Thymus (tissue), 11 donors: ENCODE measurements around the gene CCR4. TPM values are rescaled to one million over a fixed set of nuclear protein-coding genes. Genes with fewer than 3 reads are reported as not detected.
"Not testable (repeated sequence)": the region's sequence is repeated elsewhere in the genome, so short reads cannot be mapped to it uniquely, and the experiment has no call there.

Experiments used
- DNase-seq, 9 donors: peaks; one replicate each; pipeline ENCODE4 v3.0.0-alpha.2; 2013; ENCODE audit warnings: low spot score in 9 of 9, low read depth in 6 of 9, missing footprints in 1 of 9
- H3K27ac ChIP-seq, 2 donors: one replicate each; pipeline ENCODE4 v1.5.1; 2013; ENCODE audit warnings: control low read depth in 1 of 2, low read depth in 1 of 2, low read length in 1 of 2, mild to moderate bottlenecking in 1 of 2, moderate library complexity in 1 of 2
- H3K27me3 ChIP-seq, 2 donors: one replicate each; pipeline ENCODE4 v1.5.1; 2013; ENCODE audit warnings: low read length in 1 of 2; ENCODE audit not compliant: control insufficient read depth in 2 of 2, insufficient read depth in 1 of 2
- H3K36me3 ChIP-seq, 2 donors: one replicate each; pipeline ENCODE4 v1.5.1; 2013; ENCODE audit warnings: low read length in 1 of 2, mild to moderate bottlenecking in 1 of 2, moderate library complexity in 1 of 2; ENCODE audit not compliant: control insufficient read depth in 2 of 2, insufficient read depth in 2 of 2
- H3K4me1 ChIP-seq, 2 donors: one replicate each; pipeline ENCODE4 v1.5.1; 2013; ENCODE audit warnings: low read length in 2 of 2; ENCODE audit not compliant: control insufficient read depth in 2 of 2, insufficient read depth in 2 of 2
- H3K4me3 ChIP-seq, 2 donors: one replicate each; pipeline ENCODE4 v1.5.1; 2013; ENCODE audit warnings: low read length in 2 of 2, control low read depth in 1 of 2, mild to moderate bottlenecking in 1 of 2
- H3K9me3 ChIP-seq, 2 donors: one replicate each; pipeline ENCODE4 v1.5.1; 2013; ENCODE audit warnings: low read length in 1 of 2, mild to moderate bottlenecking in 1 of 2; ENCODE audit not compliant: control insufficient read depth in 2 of 2, insufficient read depth in 1 of 2
- WGBS: extraction: QIAGEN DNeasy Blood & Tissue Kit; methylation state at CpG from one replicate; pipeline ENCODE4 v1.1.7; 2013; 5-methylcytosine and 5-hydroxymethylcytosine counted together
- polyA plus RNA-seq: library from polyadenylated mRNA; stranded (reverse); fragments of 200-250 nt; gene quantifications from one replicate; pipeline ENCODE4 v1.2.3, GENCODE V29; 2013
- total RNA-seq: library from RNA; stranded (reverse); fragments of 120-200 nt; gene quantifications from one replicate; pipeline ENCODE4 v1.2.4, GENCODE V29; 2013
- donor health status: healthy.

CCR4 gene
- total and polyA plus RNA-seq, 2 donors, result 27.9 to 32.8 TPM

DNA sequence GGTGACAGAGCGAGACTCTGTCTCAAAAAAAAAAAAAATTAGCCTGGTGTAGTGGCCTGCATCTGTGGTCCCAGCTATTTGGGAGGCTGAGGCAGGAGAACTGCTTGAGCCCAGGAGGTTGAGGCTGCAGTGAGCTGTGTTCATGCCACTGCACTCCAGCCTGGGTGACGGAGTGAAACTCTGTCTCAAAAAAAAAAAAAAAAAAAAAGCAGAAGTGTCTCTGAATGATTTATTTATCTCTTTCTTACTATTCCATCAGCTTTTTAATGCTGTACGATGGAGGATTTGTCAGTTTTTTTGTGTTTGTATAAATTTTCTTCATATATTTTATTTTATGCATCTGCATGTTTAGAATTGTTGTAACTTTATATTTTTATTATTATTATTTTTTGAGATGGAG is 33.5 kb downstream of the CCR4 start:
- not testable (repeated sequence) for H3K27me3 ChIP-seq, H3K36me3 ChIP-seq, DNase-seq, H3K9me3 ChIP-seq, H3K4me3 ChIP-seq, H3K27ac ChIP-seq, H3K4me1 ChIP-seq
- WGBS, result 77% methylated on average over 3 of the region's 3 CpGs

DNA sequence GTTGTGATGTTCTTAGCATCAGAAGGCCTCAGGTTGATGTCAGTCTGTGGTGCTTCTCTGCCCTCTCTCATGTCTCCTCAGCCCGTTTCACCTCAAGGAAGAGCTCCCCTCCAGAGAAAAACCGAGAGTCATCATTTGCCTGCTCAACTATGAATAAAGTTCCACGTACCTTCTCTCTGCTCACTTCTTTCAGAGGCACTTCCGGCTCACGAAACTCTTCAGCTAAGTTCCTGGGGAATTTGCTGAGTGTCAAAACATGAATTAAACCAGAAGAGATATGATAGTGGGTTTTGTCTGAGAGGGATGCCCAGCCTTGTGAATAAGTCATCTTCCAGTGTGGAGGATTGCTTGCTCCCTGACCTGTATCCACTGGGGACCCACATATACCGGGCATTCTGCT is 37.7 kb downstream of the CCR4 start:
- Histone ChIP-seq H3K4me3 (no peak overlapping the region), H3K4me1 (peaks cover 0 to 3% of the 10 kb centered on the region in 2 donors), H3K9me3 (peaks cover 0 to 3% of the 10 kb centered on the region in 2 donors), H3K27ac (no peak overlapping the region), H3K27me3 (no peaks in the 10 kb centered on the region), H3K36me3 (no peaks in the 10 kb centered on the region)
- WGBS, result 95% methylated on average over 6 of the region's 6 CpGs
- no peak for DNase-seq

DNA sequence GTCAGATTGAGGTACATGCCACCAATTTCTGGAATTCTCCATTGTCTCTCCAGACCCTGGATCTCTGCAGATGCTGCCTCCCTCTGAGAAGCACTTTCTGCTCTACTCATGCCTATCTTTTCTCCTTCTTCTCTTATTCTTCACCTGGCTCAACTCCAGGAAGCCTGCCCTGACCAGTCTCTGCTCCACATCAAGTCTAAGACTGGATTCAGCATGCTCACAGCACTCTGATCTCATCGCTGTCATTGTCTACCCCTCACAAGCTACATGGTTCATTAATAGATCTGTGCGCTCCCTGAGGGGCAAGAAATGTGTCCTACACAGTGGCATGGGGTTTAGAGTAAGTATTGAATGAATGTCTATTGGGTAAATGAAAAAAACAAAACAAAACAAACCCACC is 38.7 kb downstream of the CCR4 start:
- WGBS, result 94% methylated on average over 2 of the region's 2 CpGs
- Histone ChIP-seq H3K4me3 (no peak overlapping the region), H3K27ac (no peak overlapping the region), H3K4me1 (peaks cover 0 to 3% of the 10 kb centered on the region in 2 donors), H3K9me3 (peaks cover 0 to 3% of the 10 kb centered on the region in 2 donors), H3K27me3 (no peaks in the 10 kb centered on the region), H3K36me3 (no peaks in the 10 kb centered on the region)
- no peak for DNase-seq

DNA sequence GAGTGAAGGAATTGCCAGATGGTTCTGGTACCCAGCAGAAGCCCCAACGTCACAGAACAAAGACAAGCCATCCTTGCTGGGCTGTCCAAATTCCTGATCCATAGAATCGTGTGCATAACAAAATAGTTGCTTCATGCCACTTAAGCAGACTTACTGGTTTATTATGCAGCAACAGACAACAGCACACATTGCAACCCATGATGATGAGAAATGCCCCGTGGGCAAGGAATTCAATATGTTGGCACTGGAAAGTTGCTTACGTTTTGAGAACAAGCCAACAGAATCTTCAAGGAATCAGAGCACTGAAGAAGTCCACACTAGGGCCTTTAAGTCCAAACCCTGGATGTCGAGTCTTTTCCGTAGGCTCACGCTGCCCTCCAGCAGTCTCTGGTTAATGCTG is 40.3 kb downstream of the CCR4 start:
- no peaks in the 10 kb centered on the region for H3K27me3 ChIP-seq
- H3K4me1 ChIP-seq, result peaks cover 2 to 3% of the 10 kb centered on the region in 2 donors
- H3K36me3 ChIP-seq, result no peaks in the 10 kb centered on the region
- H3K9me3 ChIP-seq, result peaks cover 0 to 3% of the 10 kb centered on the region in 2 donors
- no peak overlapping the region for H3K27ac ChIP-seq
- no peak overlapping the region for H3K4me3 ChIP-seq
- no peak for DNase-seq
- 92% methylated on average over 7 of the region's 7 CpGs for WGBS

DNA sequence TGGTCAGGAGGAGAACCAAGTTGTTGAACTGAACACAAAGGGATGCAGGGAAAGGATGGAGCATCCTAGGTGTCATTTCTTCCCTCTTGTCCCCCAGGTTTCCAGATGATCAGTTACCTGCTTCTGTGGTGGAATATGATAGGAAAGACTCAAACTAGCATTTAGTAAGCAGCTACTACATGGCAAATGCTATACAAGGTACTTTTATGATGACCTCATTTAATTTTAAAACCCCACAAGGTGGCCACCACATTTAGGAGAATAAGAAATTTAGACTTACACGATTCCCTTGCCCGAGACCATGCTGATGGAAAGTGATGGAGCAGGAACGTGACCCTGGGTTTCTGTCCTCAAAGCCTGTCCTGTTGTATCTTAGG is 40.9 kb downstream of the CCR4 start:
- Histone ChIP-seq H3K4me3 (no peak overlapping the region), H3K27me3 (no peaks in the 10 kb centered on the region), H3K4me1 (peaks cover 0 to 2% of the 10 kb centered on the region in 2 donors), H3K9me3 (no peaks in the 10 kb centered on the region), H3K27ac (no peak overlapping the region), H3K36me3 (no peaks in the 10 kb centered on the region)
- no peak for DNase-seq
- 96% methylated on average over 3 of the region's 3 CpGs for WGBS

DNA sequence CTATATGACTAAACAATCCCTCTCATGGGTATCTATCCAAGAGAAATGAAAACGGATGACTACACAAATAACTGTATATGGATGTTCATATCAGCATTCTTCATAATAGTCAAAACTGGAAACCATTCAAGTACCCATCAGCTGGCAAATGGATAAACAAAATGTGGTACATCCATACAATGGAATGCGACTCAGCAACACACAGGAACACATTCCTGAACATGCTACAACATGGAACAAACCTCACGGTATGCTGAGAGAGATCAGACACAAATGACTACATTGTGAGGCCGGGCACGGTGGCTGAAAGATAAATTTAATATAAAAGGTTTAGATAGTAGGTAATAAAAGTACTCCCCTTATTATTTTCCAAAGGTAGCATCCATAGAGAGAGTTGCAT is 42.6 kb downstream of the CCR4 start:
- H3K27ac ChIP-seq, result no peak overlapping the region
- 96% methylated on average over 5 of the region's 5 CpGs for WGBS
- peaks cover 0 to 2% of the 10 kb centered on the region in 2 donors for H3K4me1 ChIP-seq

DNA sequence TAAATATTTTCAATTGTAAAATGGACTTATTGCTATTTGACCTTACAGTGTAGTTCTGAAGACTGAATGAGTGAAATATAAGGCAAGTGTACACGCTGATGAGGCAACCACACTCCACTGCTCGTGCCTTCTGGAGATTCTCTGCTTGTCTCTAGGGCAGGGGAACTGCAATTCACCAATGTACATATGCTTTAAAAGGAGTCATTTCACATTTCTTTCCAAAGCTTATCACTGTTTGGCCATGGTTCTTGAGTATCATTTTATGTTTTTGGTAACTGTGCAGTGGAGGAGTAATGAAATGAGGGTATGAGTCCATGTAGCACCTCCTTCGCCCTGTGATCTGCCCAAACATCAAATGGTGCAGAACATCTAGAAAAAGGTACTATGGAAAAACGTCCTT is 43.7 kb downstream of the CCR4 start:
- WGBS, result 95% methylated on average over 4 of the region's 4 CpGs
- peaks cover 0 to 2% of the 10 kb centered on the region in 2 donors for H3K4me1 ChIP-seq
- H3K27me3 ChIP-seq, result no peaks in the 10 kb centered on the region
- H3K27ac ChIP-seq, result no peak overlapping the region
- H3K4me3 ChIP-seq, result no peak overlapping the region
- H3K9me3 ChIP-seq, result no peaks in the 10 kb centered on the region
- DNase-seq, result no peak
- no peaks in the 10 kb centered on the region for H3K36me3 ChIP-seq

More for the DNA sequence above, 42.6 kb downstream of the CCR4 start:
- H3K36me3 ChIP-seq, result no peaks in the 10 kb centered on the region
- no peak overlapping the region for H3K4me3 ChIP-seq
- no peak for DNase-seq
- no peaks in the 10 kb centered on the region for H3K9me3 ChIP-seq
- no peaks in the 10 kb centered on the region for H3K27me3 ChIP-seq

DNA sequence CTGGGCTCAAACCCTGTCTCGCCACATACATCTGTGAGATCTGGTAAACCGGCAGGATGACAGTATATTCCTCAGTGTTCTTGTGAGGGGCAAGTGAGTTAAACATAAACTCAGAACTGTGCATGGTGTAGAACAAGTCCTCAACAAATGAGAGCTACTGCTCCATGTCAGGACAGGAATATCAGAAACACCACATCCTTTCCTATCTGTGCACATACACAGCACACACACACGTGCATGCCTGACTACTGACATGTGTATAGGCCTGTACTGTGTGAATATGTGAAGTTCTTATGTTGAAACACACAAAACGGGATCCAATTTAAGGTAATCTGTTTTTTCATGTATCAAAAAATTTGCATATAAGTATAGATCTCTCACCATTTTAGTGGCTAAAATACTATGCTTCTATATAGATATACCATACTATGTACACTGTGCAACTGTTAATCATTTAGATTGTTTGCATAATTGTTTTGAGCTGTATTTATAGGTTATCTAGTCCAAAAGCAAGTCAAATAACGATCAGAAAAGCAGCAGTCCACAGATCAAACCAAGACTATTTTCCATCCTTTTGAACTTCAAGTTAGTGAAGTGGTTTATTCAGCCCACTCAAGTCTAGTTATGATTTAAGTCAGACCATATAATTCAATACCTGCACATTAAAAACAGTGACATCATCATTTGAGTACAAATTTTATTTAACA is 44.8 kb downstream of the CCR4 start:
- H3K4me1 ChIP-seq, result peaks cover 0 to 2% of the 10 kb centered on the region in 2 donors
- no peaks in the 10 kb centered on the region for H3K9me3 ChIP-seq
- no peak overlapping the region for H3K27ac ChIP-seq
- H3K4me3 ChIP-seq, result no peak overlapping the region
- no peaks in the 10 kb centered on the region for H3K27me3 ChIP-seq
- no peak for DNase-seq
- WGBS, result 89% methylated on average over 5 of the region's 5 CpGs
- no peaks in the 10 kb centered on the region for H3K36me3 ChIP-seq

DNA sequence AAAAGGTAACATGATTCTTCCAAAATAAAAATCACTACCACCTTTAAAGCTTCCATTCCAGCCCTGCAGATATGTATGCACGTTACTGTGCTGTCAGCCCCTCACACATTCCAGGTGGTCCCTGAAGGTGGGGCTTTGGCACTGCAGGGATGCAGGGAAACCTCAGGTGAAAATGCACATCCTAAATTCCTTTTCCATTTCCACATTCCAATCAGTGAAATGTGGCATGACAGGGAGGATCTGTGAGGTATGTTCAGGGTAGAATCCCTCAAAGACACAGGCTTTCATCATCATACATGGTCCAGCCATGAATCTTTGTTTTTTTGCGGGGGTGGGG is 45.3 kb downstream of the CCR4 start:
- H3K9me3 ChIP-seq, result no peaks in the 10 kb centered on the region
- WGBS, result 92% methylated on average over 2 of the region's 2 CpGs
- H3K27me3 ChIP-seq, result no peaks in the 10 kb centered on the region
- H3K36me3 ChIP-seq, result no peaks in the 10 kb centered on the region
- H3K4me3 ChIP-seq, result no peak overlapping the region
- H3K27ac ChIP-seq, result no peak overlapping the region
- no peak for DNase-seq
- peaks cover 0 to 2% of the 10 kb centered on the region in 2 donors for H3K4me1 ChIP-seq
